HG03039 (cell line): ENCODE results near the gene PIR.

Experiments
- ATAC-seq: cut with Tn5 transposase; IDR thresholded peaks from one replicate; pipeline ENCODE4 v1.9.1; 2021; ENCODE audit warnings: mild to moderate bottlenecking, moderate library complexity; ENCODE audit not compliant: unreplicated experiment

The PIR gene

GRCh38 chrX:15418707-15419181, 74.4 kb downstream of the PIR start:
- ATAC-seq: no peak

GRCh38 chrX:15418041-15418706, 75.0 kb downstream of the PIR start:
- no peak for ATAC-seq

GRCh38 chrX:15416133-15416993, 76.8 kb downstream of the PIR start:
- ATAC-seq: no peak

- ATAC-seq: no peak
These were observed 80.0 kb downstream of the PIR start for GRCh38 chrX:15413101-15413500.

- no peak for ATAC-seq
These were observed 82.2 kb downstream of the PIR start for GRCh38 chrX:15410947-15411346.

GRCh38 chrX:15410430-15410829, 82.7 kb downstream of the PIR start:
- ATAC-seq: no peak

- no peak for ATAC-seq
These were observed 87.3 kb downstream of the PIR start for GRCh38 chrX:15405846-15406245.

- no peak for ATAC-seq
These were observed 88.6 kb downstream of the PIR start for GRCh38 chrX:15404401-15405096.

- ATAC-seq: no peak
These were observed 91.8 kb downstream of the PIR start for GRCh38 chrX:15401378-15401777.

- no peak for ATAC-seq
These were observed 93.2 kb downstream of the PIR start for GRCh38 chrX:15399962-15400391.

GRCh38 chrX:15398874-15399273, 94.3 kb downstream of the PIR start:
- ATAC-seq: no peak

GRCh38 chrX:15395789-15396188, 97.3 kb downstream of the PIR start:
- no peak for ATAC-seq

GRCh38 chrX:15391850-15392249, 101.3 kb downstream of the PIR start:
- ATAC-seq: no peak

GRCh38 chrX:15384304-15384703, 108.8 kb downstream of the PIR start, which contains the start of gene VEGFD:
Gene VEGFD (minus strand): TSS chrX:15384413. CDS start chrX:15383946, 467 bp downstream.
- no peak for ATAC-seq

- no peak for ATAC-seq
These were observed 110.3 kb downstream of the PIR start for GRCh38 chrX:15382813-15383212.

- ATAC-seq: no peak
These were observed 116.2 kb downstream of the PIR start for GRCh38 chrX:15376956-15377355.

- ATAC-seq: no peak
These were observed 119.2 kb downstream of the PIR start for GRCh38 chrX:15373976-15374375.

- no peak for ATAC-seq
These were observed 126.4 kb downstream of the PIR start for GRCh38 chrX:15366506-15367352.

GRCh38 chrX:15359701-15360100, 133.4 kb downstream of the PIR start:
- ATAC-seq: no peak

GRCh38 chrX:15358533-15358932, 134.6 kb downstream of the PIR start:
- no peak for ATAC-seq
